GM18511 (cell line): ENCODE measurements around the gene ARL8B.

Source experiments
- ATAC-seq: cut with Tn5 transposase; IDR thresholded peaks from one replicate; pipeline ENCODE4 v1.9.1; 2021; ENCODE audit warnings: mild to moderate bottlenecking, moderate library complexity; ENCODE audit not compliant: unreplicated experiment

ARL8B gene

DNA sequence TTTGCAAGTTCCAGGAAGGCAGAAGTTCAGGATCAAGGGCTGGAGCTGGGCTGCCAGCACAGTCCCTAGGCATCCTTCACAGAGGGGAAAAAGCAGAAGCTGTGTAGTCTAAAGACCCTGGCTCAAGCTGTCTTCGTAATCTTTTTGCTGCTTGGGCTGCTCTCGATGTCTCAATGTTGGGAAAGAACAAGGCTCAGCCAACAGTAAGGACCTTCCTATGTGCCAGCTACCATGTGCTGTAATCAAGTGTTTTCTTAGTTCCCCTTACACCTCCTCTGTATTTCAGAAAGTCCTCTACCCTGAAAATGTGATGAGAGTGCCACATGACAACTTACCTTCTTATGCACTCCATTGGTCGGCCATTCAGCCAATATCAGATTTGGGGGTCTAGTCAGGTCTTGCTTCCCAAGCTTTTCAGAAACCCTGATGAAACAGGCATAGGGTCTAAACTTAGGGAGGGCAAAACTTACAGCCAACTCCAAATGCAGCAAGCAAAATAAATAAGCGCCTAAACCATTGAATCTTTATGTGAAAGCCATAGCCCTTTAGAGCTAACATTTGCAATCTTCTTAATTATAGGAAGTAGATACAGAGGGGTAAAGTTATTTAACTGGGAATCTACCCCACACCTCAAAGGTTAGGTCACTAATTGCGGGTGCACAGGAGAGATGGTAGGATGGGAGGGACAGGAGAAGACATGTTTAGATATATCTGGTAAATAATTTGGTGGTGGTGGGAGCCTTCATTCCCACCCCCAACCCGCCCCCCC, 64.2 kb downstream of the ARL8B start:
- ATAC-seq: peak; percentile 17

DNA sequence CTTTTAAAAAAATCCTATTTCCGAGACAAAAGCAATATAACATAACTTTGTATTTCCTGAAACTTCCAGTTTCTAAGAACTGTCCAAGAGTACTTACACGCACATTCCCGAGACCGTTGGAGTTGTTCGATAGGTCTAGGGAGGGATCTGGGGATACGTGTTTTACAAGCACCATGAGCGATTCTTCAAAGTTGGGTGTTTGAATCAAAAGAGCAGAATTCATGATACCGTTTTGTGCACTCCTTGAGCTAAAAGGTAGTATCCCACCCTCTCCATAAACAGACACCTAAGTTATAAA, 64.7 kb downstream of the ARL8B start:
- ATAC-seq: no peak

- peak; percentile 78 for ATAC-seq
These were observed 65.2 kb downstream of the ARL8B start, which contains the start of gene EDEM1 for GRCh38 chr3:5187156-5187919. EDEM1 (plus strand) TSS chr3:5187707; CDS start chr3:5187806, 99 bp downstream.

DNA sequence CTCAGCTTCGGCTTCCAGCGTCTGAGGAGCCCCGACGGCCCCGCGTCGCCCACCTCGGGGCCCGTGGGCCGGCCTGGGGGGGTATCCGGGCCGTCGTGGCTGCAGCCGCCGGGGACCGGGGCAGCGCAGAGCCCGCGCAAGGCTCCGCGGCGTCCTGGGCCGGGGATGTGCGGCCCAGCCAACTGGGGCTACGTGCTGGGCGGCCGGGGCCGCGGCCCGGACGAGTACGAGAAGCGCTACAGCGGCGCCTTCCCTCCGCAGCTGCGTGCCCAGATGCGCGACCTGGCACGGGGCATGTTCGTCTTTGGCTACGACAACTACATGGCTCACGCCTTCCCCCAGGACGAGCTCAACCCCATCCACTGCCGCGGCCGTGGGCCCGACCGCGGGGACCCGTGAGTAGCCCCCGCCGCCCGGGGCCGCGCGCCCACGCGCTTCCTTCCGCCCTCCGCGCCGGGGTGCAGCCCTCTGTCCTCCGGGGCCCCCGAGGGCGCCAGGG, 65.9 kb downstream of the ARL8B start:
- peak; percentile 18 for ATAC-seq

GRCh38 chr3:5188419-5189221, 66.5 kb downstream of the ARL8B start:
- peak; percentile 9 for ATAC-seq

DNA sequence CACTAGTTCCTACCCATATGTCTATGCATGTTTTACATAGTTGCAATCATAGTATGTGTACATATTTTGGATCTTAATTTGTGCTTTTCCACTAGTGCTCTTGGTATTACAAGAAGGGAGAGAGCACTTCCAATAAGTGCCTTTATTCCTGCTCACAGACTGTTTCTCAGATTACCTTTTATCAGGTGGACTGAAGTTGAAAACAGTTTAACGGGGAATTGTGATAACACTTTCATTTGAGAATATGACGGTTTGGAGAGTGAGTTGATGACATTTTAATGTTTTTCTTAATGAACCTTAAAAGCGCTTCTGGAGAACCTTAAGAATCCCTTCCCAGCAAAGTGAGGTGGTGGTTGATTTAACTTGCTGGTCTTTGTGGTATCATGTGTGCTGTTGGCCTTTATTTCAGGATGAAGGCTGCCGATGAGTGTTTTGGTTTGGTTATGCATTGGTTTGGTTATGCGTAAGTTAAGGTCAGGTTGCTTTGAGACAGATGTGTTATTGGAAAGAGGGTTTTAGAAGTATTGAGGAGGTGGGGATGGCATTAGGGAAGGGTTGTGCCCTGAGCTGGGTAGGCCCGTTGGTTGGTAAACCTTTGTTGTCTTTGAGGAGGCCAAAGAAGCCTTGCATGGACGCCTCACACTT, 68.2 kb downstream of the ARL8B start:
- no peak for ATAC-seq

GRCh38 chr3:5191555-5192304, 69.6 kb downstream of the ARL8B start:
- no peak for ATAC-seq

DNA sequence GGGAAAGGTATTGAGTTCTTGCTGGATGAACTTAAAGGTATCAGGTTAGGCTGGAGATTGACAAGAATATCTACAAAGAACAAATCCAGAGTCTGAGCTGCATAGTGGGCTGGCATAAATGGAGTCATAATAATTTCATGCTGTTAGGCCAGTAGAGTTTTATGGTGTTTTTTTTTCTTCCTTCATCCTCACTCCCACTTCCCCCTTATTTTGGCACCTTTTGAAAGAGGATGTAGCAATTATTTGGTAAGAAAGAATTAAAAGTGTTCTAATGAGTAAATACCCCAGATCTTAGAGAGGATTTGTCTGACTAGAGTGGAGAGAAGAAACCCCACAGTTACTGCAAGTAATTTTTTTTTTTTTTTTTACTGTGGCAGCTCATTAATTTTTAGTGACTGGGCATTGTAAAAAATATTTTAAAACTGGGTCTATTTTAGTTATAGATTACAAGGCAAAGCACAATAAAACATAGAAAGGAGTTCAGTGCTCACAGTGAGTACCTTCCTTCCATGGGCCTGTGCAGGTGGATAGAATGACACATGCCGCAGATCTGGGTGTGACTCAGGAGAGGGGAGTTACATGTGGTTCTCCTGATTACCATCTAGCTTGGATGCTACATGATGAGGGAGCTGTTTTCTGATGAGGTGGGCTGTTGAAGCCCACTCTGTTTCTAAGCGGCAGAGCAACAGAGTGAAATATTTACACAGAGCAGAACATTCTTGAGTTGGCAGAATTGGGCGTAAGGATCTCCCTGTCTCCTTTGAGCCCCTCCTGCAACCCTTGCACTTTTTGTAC, 70.7 kb downstream of the ARL8B start:
- no peak for ATAC-seq

DNA sequence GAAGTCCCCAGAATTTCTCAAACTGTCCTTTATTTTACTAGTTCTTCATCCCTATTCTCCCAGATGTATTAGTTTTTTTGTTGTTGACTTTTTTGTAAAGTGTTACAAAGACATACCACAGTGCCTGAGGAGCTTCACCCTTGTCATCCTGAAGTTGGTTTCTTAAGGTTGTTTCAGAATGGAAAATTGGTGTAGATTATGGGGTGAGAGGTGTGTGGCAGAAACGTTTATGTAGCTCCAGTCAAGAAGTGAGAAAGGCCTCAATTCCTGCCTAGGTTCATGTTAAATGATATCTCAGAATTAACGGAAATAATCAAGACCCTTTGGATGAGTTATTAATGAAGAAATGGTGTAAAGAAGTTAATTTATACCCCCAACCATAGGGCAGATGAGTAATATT, 72.2 kb downstream of the ARL8B start:
- no peak for ATAC-seq

DNA sequence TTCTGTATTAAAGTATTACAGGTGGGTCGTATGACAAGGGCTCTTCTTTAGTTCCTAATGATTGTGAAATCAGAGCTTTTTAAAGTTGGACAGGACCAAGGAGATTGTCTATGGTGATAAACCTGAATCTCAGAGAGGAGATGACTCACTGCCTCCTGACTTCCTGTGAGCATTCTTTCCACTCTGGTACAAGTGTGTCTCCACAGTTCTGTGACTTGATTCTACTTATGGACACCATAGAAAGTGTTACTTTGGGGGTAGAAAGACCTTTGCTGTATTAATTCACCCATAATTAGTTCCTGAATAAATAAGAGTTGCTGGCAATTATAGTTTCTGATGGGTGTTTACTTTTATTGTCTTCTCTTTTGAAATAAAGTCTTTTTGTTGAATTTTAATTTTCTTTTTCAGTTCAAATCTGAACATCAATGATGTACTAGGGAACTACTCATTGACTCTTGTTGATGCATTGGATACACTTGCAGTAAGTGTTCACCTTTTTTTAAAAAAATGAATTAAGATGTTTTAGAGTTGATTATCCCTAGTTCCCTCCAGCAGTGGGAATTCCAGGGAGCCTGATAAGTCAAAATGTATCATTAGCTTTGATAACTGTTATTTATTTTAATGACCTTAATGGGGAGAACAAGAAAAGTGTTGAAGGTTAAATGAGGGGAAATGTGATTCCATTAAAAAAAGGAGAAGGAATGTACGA, 72.9 kb downstream of the ARL8B start:
- ATAC-seq: peak; percentile 47

GRCh38 chr3:5195605-5196004, 73.5 kb downstream of the ARL8B start:
- no peak for ATAC-seq

GRCh38 chr3:5197022-5197421, 74.9 kb downstream of the ARL8B start:
- ATAC-seq: no peak

GRCh38 chr3:5197470-5198312, 75.6 kb downstream of the ARL8B start:
- peak; percentile 70 for ATAC-seq

DNA sequence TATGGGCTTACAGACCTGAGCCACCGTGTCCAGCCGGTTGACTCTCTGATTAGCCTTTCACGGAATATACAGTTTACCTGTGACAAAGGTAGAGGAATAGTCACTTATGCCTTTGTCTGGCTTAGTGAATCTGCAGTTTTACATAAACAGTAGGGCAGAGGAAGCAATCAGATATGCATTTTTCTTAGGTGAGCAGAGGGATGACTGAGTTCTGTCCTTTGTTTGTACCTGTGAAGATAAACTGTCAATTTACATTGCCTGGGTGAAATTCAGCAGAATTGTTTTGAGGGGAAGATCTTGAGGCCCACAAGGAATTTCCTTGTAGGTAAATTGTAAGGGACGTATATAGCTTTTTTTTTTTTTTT, 76.2 kb downstream of the ARL8B start:
- no peak for ATAC-seq

GRCh38 chr3:5198986-5199731, 77.1 kb downstream of the ARL8B start:
- peak; percentile 43 for ATAC-seq

- no peak for ATAC-seq
These were observed 79.4 kb downstream of the ARL8B start for GRCh38 chr3:5201536-5201935.

GRCh38 chr3:5202222-5202621, 80.1 kb downstream of the ARL8B start:
- ATAC-seq: no peak
